CD4-positive, alpha-beta T cell treated with Interleukin-4 for 4 hours (primary cell): ENCODE results near the gene PIP5KL1.

Experiments
- DNase-seq: peaks from one replicate; pipeline ENCODE4 v3.0.0-alpha.2; 2020

The PIP5KL1 gene

DNA sequence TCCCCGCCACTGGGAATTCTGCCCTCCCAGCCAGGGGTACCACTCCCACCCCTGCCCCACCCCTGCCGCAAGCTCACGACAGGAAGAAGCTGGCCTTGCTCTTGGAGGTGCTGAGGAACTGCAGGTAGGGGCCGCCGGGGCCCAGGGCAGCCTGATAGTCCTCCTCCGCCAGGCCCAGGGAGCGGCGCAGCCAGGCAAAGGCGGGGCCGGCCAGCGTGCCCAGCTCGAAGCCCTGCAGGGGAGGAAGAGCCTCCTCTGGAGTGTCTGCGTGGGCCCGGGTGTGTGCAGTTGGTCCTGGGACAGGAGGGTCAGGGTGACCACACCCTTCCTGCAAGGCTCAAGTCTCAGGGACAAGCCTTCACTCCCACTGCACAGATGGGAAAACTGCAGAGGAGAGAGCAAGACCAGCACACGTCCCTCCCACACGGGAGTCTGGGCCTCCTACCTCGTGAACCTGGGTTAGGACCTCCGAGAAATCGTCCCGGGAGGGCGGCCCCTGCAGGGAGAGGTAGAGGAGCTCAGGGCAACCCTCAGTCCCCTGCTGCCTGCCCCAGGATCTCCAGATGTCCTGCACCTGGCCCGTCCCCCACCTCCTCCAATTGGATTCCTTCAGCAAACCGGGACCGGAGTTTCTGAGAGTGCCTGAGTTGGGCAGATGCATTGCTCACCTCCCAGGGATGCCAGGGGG is 2.4 kb downstream of the PIP5KL1 start:
- no peak for DNase-seq

GRCh38 chr9:127927201-127927987 is 3.2 kb downstream of the PIP5KL1 start:
- DNase-seq: peak; percentile 63

GRCh38 chr9:127926906-127927200 is 3.7 kb downstream of the PIP5KL1 start:
- DNase-seq: no peak

DNA sequence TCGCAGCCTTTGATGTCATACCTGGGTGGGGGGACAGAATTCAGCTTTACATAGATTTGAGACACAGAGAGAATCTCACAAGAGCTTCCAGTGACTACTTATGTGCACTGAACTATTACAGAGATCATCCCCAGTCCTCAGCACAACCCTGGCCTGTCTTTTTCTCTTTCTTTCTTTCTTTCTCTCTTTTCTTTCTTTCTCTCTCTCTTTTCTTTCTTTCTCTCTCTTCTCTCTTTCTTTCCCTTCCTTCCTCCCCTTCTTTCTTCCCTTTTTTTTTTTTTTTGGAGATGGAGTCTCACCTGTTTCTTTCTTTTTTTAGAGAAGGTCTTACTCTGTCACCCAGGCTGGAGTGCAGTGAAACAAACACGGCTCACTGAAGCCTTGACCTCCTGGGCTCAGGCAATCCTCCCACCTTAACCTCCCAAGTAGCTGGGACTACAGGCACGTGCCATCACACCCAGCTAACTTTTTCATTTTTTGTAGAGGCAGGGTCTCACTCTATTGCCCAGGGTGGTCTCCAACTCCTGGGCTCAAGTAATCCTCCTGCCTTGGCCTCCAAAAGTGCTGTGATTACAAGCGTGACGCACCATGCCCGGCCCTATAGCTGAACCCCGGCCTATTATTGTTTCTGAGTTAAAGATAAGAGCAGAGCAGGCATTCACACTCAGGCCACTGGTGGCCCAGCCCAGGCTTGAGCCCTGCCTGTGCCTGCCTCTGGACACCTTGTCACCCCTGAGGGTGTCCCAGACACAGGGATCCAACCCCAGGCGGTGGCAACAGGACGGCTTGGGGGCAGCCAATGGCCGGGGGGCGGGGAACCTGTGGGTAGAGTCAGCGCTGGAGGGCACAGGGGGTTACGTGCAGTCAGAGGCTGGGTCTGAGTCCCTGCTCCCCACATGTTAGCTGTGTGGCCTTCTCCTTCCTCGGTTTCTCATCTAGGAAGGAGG is 4.3 kb downstream of the PIP5KL1 start:
- no peak for DNase-seq

DNA sequence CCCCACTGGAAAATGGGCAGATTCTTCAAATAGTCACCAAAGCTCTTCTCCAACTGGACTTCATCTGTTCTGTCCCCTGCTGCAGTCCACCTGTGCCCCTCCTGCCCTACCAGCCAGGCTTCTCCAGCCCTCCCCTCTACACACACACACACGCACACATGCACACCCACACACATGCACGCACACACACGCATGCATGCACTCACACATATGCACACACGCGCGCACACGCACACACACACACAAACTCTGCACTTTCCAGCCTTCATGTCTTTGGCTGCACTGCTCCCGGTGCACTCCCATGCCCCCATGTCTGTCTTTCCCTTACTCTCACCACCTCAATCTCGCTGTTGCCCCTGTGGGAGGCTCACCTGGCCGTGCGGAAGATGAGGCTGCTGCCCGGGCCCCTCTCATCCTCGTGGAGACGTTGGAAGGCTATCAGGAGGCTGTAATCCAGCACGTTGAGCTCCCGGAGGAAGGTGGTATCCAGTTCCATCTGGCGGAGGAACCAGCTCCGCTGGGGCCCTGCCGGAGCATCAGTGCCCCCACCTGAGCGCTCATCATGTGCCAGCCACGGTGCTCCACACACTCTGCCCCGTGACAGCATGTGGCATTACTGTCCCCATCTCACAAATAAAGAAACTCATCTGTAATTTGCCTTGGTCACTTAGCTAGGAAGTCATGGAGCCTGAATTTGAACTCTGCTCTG is 5.7 kb downstream of the PIP5KL1 start:
- DNase-seq: no peak

GRCh38 chr9:127923771-127924170 is 6.8 kb downstream of the PIP5KL1 start:
- DNase-seq: no peak

DNA sequence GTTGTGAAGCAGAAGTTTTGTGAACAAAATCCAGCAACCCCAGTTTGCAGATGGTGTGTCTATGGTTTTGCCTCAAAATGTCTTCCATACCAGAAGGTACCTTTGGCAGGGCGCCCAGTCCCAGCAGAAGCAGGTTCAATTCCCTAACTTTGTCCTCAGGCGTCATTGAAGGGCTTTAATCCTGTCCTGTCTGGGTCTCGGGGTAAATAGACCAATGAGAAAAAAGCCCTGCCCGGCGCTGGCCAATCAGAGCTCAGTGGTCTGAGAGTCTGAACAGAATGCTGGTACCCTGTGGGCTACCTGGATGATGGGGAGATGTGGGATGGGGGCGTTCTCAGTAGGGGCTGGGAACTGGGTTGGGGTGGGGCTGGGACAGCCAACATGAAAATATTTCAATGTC is 7.5 kb downstream of the PIP5KL1 start:
- DNase-seq: no peak

DNA sequence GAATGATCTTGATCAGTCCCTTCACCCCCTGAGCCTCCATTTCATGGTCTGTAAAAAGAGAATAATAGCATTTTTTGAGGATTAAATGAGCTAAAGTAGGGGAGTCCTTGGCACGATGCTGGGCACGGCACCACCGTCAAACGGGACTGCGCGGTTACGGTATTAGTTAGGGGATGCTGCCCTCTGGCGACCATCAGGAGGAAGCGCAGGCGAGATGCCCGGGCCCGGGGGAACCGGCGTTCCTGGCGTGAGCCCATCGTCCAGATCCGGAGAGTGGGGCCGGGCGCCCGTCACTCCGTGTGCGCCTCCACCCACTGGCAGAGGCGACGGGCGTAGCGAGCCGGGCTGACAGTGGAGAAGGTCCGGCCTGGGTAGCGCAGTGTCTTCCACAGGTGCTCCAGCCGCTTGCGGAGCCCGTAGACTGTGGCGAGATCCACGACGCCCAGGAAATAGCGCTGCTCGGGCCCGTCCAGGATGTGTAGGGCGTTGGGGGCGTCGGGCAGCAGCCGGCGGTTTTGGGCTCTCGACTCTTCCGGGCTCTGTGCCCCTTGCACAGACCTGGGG is 8.9 kb downstream of the PIP5KL1 start:
- peak; percentile 69 for DNase-seq

GRCh38 chr9:127920794-127921193 is 9.8 kb downstream of the PIP5KL1 start:
- DNase-seq: no peak

DNA sequence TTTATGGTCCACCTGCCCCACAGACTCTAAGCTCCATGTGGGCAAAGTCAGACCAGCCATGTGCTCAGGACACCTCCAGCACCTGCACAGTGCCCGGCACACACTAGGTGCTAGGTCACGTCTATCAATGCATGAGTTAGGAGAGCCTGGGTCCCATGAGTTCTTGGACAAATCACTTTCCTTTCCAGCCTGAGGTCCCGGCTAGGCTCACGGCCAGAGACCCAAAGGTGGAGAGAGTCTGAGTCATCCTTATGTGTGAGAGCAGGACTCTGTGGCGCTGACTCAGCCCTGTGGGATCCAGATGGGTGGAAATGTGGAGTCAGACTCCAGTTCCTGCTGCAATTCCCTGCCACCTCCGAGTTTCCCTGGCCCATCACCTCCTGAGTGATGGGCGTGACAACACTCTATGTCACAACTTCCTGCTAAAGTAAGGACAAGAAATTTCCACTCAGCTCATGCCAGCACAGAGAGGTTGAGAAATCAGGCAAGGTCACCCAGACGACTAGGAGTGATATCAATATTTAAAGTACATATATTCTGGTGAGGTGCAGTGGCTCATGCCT is 11.2 kb downstream of the PIP5KL1 start:
- no peak for DNase-seq

- DNase-seq: no peak
Observed at GRCh38 chr9:127918183-127919107, 12.1 kb downstream of the PIP5KL1 start.

DNA sequence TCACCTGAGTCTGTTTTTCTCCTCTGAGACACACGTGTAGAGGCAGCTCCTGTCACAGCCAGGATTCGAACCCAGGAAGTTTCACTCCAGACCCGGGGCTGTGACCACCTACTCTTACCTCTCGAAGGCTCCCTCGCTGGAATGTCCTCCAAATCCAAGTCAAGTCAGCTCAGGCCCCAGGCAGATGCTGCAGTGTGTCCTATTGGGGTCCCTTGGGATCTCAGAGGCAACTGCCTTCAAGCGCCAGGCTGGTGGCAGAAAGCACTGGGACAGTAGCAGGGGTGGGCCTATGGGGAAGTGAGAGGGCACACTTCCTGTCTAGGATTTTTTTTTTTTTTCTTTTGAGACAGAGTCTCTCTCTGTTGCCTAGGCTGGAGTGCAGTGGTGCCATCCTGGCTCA is 13.0 kb downstream of the PIP5KL1 start:
- no peak for DNase-seq

DNA sequence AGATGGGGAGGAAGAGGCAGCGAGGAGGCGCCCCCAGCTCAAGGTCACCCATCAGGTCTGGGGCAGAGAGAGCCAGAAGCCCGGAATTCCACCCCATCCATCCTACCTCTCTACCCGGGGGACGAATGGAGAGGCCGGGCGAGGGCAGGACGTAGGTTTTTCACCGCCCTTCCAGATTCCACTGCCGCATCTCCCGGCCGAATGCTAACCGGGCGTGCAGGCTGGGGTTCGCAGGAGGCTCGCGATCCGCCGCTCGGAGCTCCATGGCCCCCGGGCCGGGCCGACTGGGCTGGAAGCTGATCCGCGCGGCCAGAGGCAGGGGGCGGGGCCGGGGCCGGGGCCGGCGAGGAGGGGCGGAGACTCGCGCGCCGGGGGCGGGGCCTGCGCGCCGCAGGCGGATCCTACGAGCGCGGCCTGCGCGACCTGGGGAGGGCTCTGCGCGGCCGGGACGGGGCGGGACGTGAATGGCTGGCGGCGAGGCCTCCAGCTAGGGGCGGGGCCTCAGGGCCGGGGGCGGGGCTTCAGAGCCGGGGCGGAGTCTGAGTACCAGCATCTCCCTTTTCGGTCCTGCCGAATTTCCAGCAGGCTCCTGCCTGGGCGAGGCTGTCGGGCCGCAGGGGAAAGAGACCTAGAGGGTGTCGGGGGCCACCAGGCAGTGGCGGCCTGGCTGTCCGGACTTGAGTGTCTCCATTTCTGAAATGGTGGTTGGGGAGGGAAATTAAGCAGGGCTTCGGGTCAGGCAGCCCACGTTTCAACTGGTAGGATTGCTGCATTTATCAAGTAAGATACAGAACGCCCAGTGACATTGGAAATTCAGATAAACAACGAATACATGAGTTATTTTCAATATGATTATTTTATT is 13.6 kb downstream of the PIP5KL1 start, which contains the start of gene ST6GALNAC4:
Gene ST6GALNAC4, minus strand, starts transcription at position 322 of the 862 bp plus-strand sequence. CDS start 622 bp downstream, outside the sequence.
- peak; percentile 89 for DNase-seq

GRCh38 chr9:127915801-127916719 is 14.5 kb downstream of the PIP5KL1 start:
- DNase-seq: no peak

GRCh38 chr9:127915325-127915752 is 15.2 kb downstream of the PIP5KL1 start:
- no peak for DNase-seq

DNA sequence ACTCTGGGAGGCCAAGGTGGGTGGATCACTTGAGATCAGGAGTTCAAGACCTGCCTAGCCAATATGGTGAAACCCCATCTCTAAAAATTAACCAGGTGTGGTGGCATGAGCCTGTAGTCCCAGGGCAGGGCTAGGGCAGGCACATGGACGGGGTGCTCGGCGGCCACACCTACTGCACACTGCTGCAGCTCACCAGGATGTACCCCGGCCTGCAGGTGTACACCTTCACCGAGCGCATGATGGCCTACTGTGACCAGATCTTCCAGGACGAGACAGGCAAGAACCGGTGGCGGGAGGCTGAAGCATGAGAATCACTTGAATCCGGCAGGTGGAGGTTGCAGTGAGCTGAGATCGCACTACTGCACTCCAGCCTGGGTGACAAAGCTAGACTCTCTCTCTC is 16.9 kb downstream of the PIP5KL1 start:
- no peak for DNase-seq

- DNase-seq: no peak
Observed at GRCh38 chr9:127912882-127913281, 17.7 kb downstream of the PIP5KL1 start.

- no peak for DNase-seq
Observed at GRCh38 chr9:127912296-127912695, 18.3 kb downstream of the PIP5KL1 start.
